Peyer's patch (tissue), 4 donors: Measurements from ENCODE around the gene BPIFB6.

Experiments used
- CTCF ChIP-seq, 6 experiments: fragments of 450-650 bp in 4 of 6; fragments of 200-600 bp in 2 of 6; sonication (generic) in 1 of 6; IDR thresholded peaks; one replicate each; pipeline ENCODE4 v1.5.1; 2017 to 2019; ENCODE audit warnings: antibody characterized with exemption in 6 of 6, mild to moderate bottlenecking in 3 of 6, moderate library complexity in 1 of 6
- POLR2A ChIP-seq, 2 donors: fragments of 450-650 bp; IDR thresholded peaks; one replicate each; pipeline ENCODE4 v1.5.1; 2017; ENCODE audit warnings: antibody characterized with exemption in 2 of 2, mild to moderate bottlenecking in 2 of 2, moderate library complexity in 2 of 2

GRCh38 chr20:32984196-32984595 lies 47.3 kb upstream of the BPIFB6 start:
- no peak for TF ChIP-seq CTCF (IDR thresholded peaks at IDR 0.05)
- TF ChIP-seq POLR2A (IDR thresholded peaks at IDR 0.05) = no peak
